H9 (cell line): ENCODE results near the gene FJX1. TPM values are rescaled to one million over a fixed set of nuclear protein-coding genes. Genes with fewer than 3 reads are reported as not detected.

Source experiments
- DNase-seq: peaks from one replicate; pipeline ENCODE4 v3.0.0-alpha.2; 2017
- H2AFZ ChIP-seq: one replicate; pipeline ENCODE4 v1.6.1; 2013; ENCODE audit warnings: mild to moderate bottlenecking, low read length, control low read depth, moderate library complexity
- H2AK5ac ChIP-seq: 2 replicates; pipeline ENCODE4 v1.6.1; 2013; ENCODE audit warnings: low read length, control low read depth, mixed read lengths; ENCODE audit not compliant: insufficient read length
- H2BK120ac ChIP-seq: one replicate; pipeline ENCODE4 v1.6.1; 2013; ENCODE audit warnings: low read depth, mild to moderate bottlenecking, low read length, control low read depth, inconsistent platforms; ENCODE audit not compliant: poor library complexity, severe bottlenecking
- H2BK12ac ChIP-seq: 2 replicates; pipeline ENCODE4 v1.6.1; 2013; ENCODE audit warnings: low read length, control low read depth, mixed read lengths, low read depth; ENCODE audit not compliant: insufficient read length
- H2BK15ac ChIP-seq: 2 replicates; pipeline ENCODE4 v1.6.1; 2013; ENCODE audit warnings: low read depth, low read length, control low read depth
- H2BK20ac ChIP-seq: one replicate; pipeline ENCODE4 v1.6.1; 2013; ENCODE audit warnings: low read depth, mild to moderate bottlenecking, low read length, control low read depth, inconsistent platforms; ENCODE audit not compliant: poor library complexity, severe bottlenecking
- H2BK5ac ChIP-seq: 2 replicates; pipeline ENCODE4 v1.6.1; 2013; ENCODE audit warnings: low read length, control low read depth, mixed read lengths; ENCODE audit not compliant: insufficient read length
- H3K14ac ChIP-seq: 2 replicates; pipeline ENCODE4 v1.6.1; 2013; ENCODE audit warnings: low read length, control low read depth; ENCODE audit not compliant: insufficient read depth
- H3K18ac ChIP-seq: 2 replicates; pipeline ENCODE4 v1.6.1; 2013; ENCODE audit warnings: low read depth, mild to moderate bottlenecking, mixed read lengths, low read length, control low read depth; ENCODE audit not compliant: insufficient read length
- H3K23ac ChIP-seq: 2 replicates; pipeline ENCODE4 v1.6.1; 2013; ENCODE audit warnings: low read length, control low read depth, mixed read lengths, low read depth; ENCODE audit not compliant: insufficient read length
- H3K23me2 ChIP-seq: 2 replicates; pipeline ENCODE4 v1.6.1; 2013; ENCODE audit warnings: low read depth, mild to moderate bottlenecking, mixed read lengths, low read length, control low read depth; ENCODE audit not compliant: insufficient read length, poor library complexity, severe bottlenecking
- H3K27ac ChIP-seq: 2 replicates; pipeline ENCODE4 v1.5.1; 2013; ENCODE audit warnings: low read length, control low read depth, mixed read lengths, low read depth; ENCODE audit not compliant: insufficient read length
- H3K27me3 ChIP-seq: 2 replicates; pipeline ENCODE4 v1.6.1; 2013; ENCODE audit warnings: low read length, control low read depth, inconsistent platforms; ENCODE audit not compliant: insufficient read depth
- H3K4ac ChIP-seq: 2 replicates; pipeline ENCODE4 v1.6.1; 2013; ENCODE audit warnings: low read depth, mild to moderate bottlenecking, control low read depth, inconsistent platforms, low read length, moderate library complexity
- H3K4me1 ChIP-seq: 2 replicates; pipeline ENCODE4 v1.6.1; 2013; ENCODE audit warnings: low read length, control low read depth, inconsistent platforms; ENCODE audit not compliant: insufficient read depth
- H3K4me2 ChIP-seq: 2 replicates; pipeline ENCODE4 v1.6.1; 2013; ENCODE audit warnings: low read length, control low read depth, mixed read lengths; ENCODE audit not compliant: insufficient read length, insufficient read depth
- H3K56ac ChIP-seq: 2 replicates; pipeline ENCODE4 v1.6.1; 2013; ENCODE audit warnings: low read depth, mild to moderate bottlenecking, mixed read lengths, low read length, control low read depth; ENCODE audit not compliant: insufficient read length
- H3K79me1 ChIP-seq: 2 replicates; pipeline ENCODE4 v1.6.1; 2013; ENCODE audit warnings: low read depth, mild to moderate bottlenecking, moderate library complexity, low read length, control low read depth, inconsistent platforms; ENCODE audit not compliant: insufficient read depth, poor library complexity, severe bottlenecking
- H3K79me2 ChIP-seq: 2 replicates; pipeline ENCODE4 v1.6.1; 2013; ENCODE audit warnings: low read length, control low read depth, inconsistent platforms; ENCODE audit not compliant: insufficient read depth
- H3K9ac ChIP-seq: 2 replicates; pipeline ENCODE4 v1.6.1; 2013; ENCODE audit warnings: low read length, control low read depth, mixed read lengths; ENCODE audit not compliant: insufficient read length; ENCODE audit errors: extremely low read depth
- H3K9me3 ChIP-seq: one replicate; pipeline ENCODE4 v1.6.1; 2013; ENCODE audit warnings: low read depth, low read length, inconsistent platforms; ENCODE audit not compliant: control insufficient read depth
- H3T11ph ChIP-seq: one replicate; pipeline ENCODE4 v1.6.1; 2013; ENCODE audit warnings: mild to moderate bottlenecking, low read length, control low read depth, inconsistent platforms
- H4K20me1 ChIP-seq: one replicate; pipeline ENCODE4 v1.6.1; 2013; ENCODE audit not compliant: control insufficient read depth, insufficient read length, insufficient read depth
- H4K5ac ChIP-seq: 2 replicates; pipeline ENCODE4 v1.6.1; 2013; ENCODE audit warnings: low read depth, mild to moderate bottlenecking, mixed read lengths, low read length, control low read depth; ENCODE audit not compliant: insufficient read length
- H4K8ac ChIP-seq: replicated peaks from 2 replicates; pipeline ENCODE4 v1.6.1; 2013; ENCODE audit warnings: low read length, control low read depth, mixed read lengths, low read depth; ENCODE audit not compliant: insufficient read length
- H4K91ac ChIP-seq: 2 replicates; pipeline ENCODE4 v1.6.1; 2013; ENCODE audit warnings: low read depth, mild to moderate bottlenecking, moderate library complexity, mixed read lengths, low read length, control low read depth; ENCODE audit not compliant: insufficient read length
- H3K27ac Mint-ChIP-seq, 3 experiments: 2 replicates in 2 of 3; 3 replicates in 1 of 3; pipeline ENCODE4 v1.8.0; 2020 to 2021; ENCODE audit warnings: mixed read lengths in 3 of 3, mild to moderate bottlenecking in 1 of 3, moderate library complexity in 1 of 3
- H3K27me3 Mint-ChIP-seq: 2 replicates; pipeline ENCODE4 v1.8.0; 2021; ENCODE audit warnings: low read depth, mild to moderate bottlenecking, moderate library complexity, mixed read lengths
- H3K36me3 Mint-ChIP-seq, 3 experiments: 2 replicates in 2 of 3; 3 replicates in 1 of 3; pipeline ENCODE4 v1.8.0; 2020 to 2021; ENCODE audit warnings: low read depth in 3 of 3, mixed read lengths in 3 of 3; ENCODE audit not compliant: insufficient read depth in 1 of 3
- H3K4me1 Mint-ChIP-seq, 2 experiments: 2 replicates each; pipeline ENCODE4 v1.8.0; 2020; ENCODE audit warnings: mixed read lengths in 2 of 2
- H3K4me3 Mint-ChIP-seq, 2 experiments: 2 replicates in 1 of 2; 3 replicates in 1 of 2; pipeline ENCODE4 v1.8.0; 2020 to 2021; ENCODE audit warnings: mild to moderate bottlenecking in 2 of 2, mixed read lengths in 2 of 2, moderate library complexity in 1 of 2
- H3K9me3 Mint-ChIP-seq, 2 experiments: 2 replicates in 1 of 2; 3 replicates in 1 of 2; pipeline ENCODE4 v1.8.0; 2020; ENCODE audit warnings: mild to moderate bottlenecking in 2 of 2, mixed read lengths in 2 of 2, moderate library complexity in 1 of 2
- CTCF ChIP-seq: fragments of 200-600 bp; sonication (generic); conservative IDR thresholded peaks from 3 replicates; pipeline ENCODE4 v1.8.0; 2021; ENCODE audit warnings: antibody characterized with exemption, mild to moderate bottlenecking
- WGBS: extraction: QIAGEN DNeasy Blood & Tissue Kit; methylation state at CpG from one replicate; pipeline ENCODE4 v1.1.7; 2013; ENCODE audit warnings: missing lambda C conversion rate, low lambda C conversion rate, mixed read lengths; ENCODE audit not compliant: insufficient read length; ENCODE audit errors: extremely low coverage; 5-methylcytosine and 5-hydroxymethylcytosine counted together
- total RNA-seq: library from RNA; stranded (reverse); gene quantifications from 2 replicates; pipeline ENCODE4 v1.2.1, GENCODE V29; 2021

Gene FJX1
- total RNA-seq, 1 experiment from 2014 or later = 11.5 TPM

GRCh38 chr11:35664977-35665441, 46.7 kb downstream of the FJX1 start:
- peaks cover 33 to 54% (median 35%) of the 10 kb centered on the region in 3 experiments for H3K36me3 Mint-ChIP-seq
- H3K27me3 Mint-ChIP-seq = peaks cover 39% of the 10 kb centered on the region
- Histone ChIP-seq H2BK20ac (no peak overlapping the region), H3K14ac (no peak overlapping the region), H3K18ac (no peak overlapping the region), H3K23me2 (peaks cover 14% of the 10 kb centered on the region), H3K27me3 (peaks cover 6% of the 10 kb centered on the region; the same call in 1 of the 2 replicates), H4K20me1 (no peaks in the 10 kb centered on the region), H3K56ac (no peak overlapping the region), H3K9me3 (no peaks in the 10 kb centered on the region), H2BK5ac (no peak overlapping the region), H2BK120ac (no peak overlapping the region), H4K8ac (no peak overlapping the region), H2AFZ (no peak overlapping the region), H3K79me2 (peaks cover 3% of the 10 kb centered on the region; the same call in 1 of the 2 replicates), H3K79me1 (no peaks in the 10 kb centered on the region), H2BK12ac (no peak overlapping the region), H3K27ac (no peak overlapping the region), H3K4ac (no peak overlapping the region), H2AK5ac (no peak overlapping the region), H2BK15ac (no peak overlapping the region), H3K23ac (no peak overlapping the region), H3K4me2 (no peak overlapping the region), H3T11ph (no peak overlapping the region), H3K4me1 (0 out of 2 replicates have a peak, but pooled peaks cover 2% of the 10 kb centered on the region), H3K9ac (no peak overlapping the region), H4K5ac (no peak overlapping the region), H4K91ac (no peak overlapping the region)
- no peak for TF ChIP-seq CTCF
- no peak overlapping the region for H3K27ac Mint-ChIP-seq
- peaks cover 33 to 40% of the 10 kb centered on the region in 2 experiments for H3K9me3 Mint-ChIP-seq
- H3K4me1 Mint-ChIP-seq = peaks cover 7 to 15% of the 10 kb centered on the region in 2 experiments; a peak in 3 of 4 replicates
- DNase-seq = no peak
- no peak overlapping the region for H3K4me3 Mint-ChIP-seq
- WGBS = no CpG with 5 or more reads among the region's 5 CpGs
